Stimulated activated naive B cell treated with anti-CD40 and anti-IgM and Interleukin-4, amounts not matched to agents 10 μg/mL and 1 μg/mL and 100 μg/mL, for 72 hours (primary cell): ENCODE data around the gene APOBEC4.
"Not testable (repeated sequence)": the region's sequence is repeated elsewhere in the genome, so short reads cannot be mapped to it uniquely, and the experiment has no call there.

Experiments used
- ATAC-seq, 2 donors: fragments of 150-1000 bp; cut with Tn5 transposase; replicated peaks; 2 replicates each; pipeline ENCODE4 v1.10.0; 2021; ENCODE audit warnings: moderate library complexity in 1 of 2
- DNase-seq: peaks from one replicate; pipeline ENCODE4 v3.0.0; 2021
- H3K27ac Mint-ChIP-seq: one replicate; pipeline ENCODE4 v1.8.0; 2022; ENCODE audit warnings: mild to moderate bottlenecking, mixed read lengths
- H3K27me3 Mint-ChIP-seq, 2 donors: one replicate each; pipeline ENCODE4 v1.8.0; 2022; ENCODE audit warnings: mixed read lengths in 2 of 2
- H3K36me3 Mint-ChIP-seq, 2 donors: one replicate each; pipeline ENCODE4 v1.8.0; 2022; ENCODE audit warnings: mixed read lengths in 2 of 2, mild to moderate bottlenecking in 1 of 2
- H3K4me1 Mint-ChIP-seq, 2 donors: one replicate each; pipeline ENCODE4 v1.8.0; 2022; ENCODE audit warnings: mixed read lengths in 2 of 2, mild to moderate bottlenecking in 1 of 2
- H3K4me3 Mint-ChIP-seq, 2 donors: one replicate each; pipeline ENCODE4 v1.8.0; 2022; ENCODE audit warnings: mild to moderate bottlenecking in 2 of 2, mixed read lengths in 2 of 2, moderate library complexity in 1 of 2
- H3K9me3 Mint-ChIP-seq, 2 donors: one replicate each; pipeline ENCODE4 v1.8.0; 2022; ENCODE audit warnings: mixed read lengths in 2 of 2, mild to moderate bottlenecking in 1 of 2

APOBEC4 gene

DNA sequence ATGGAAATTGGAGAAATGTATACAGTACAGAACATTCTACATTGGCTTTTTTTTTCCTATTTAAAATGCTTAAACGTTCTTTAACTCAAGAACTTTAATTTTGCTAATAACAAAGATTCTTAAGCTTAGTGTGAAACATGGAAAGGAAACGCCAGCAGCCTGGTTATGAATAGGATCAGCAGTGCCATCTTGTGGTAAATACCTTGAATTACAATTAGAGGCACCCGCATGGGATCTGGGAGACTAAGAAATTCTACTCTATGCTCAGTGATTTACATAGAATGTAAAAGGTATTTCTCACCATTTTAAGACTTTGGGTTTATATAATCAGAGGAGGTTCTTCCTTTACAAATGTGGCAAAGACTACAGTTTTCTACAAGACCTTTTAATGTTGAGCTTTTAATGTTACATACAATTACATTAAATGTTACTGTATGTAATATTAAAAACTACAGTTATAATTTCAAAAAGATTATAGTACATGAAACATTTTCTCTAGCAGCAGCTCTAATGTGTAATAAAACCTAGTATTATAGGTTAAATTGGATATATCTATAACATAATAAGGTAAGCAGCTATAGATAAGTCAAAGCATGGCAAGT is 32.1 kb upstream of the APOBEC4 start:
- peaks cover 7 to 9% of the 10 kb centered on the region in 2 donors for H3K4me1 Mint-ChIP-seq
- no peaks in the 10 kb centered on the region for H3K9me3 Mint-ChIP-seq
- no peaks in the 10 kb centered on the region for H3K36me3 Mint-ChIP-seq
- H3K4me3 Mint-ChIP-seq: no peak overlapping the region
- ATAC-seq: peak; percentile 51 to 57
- no peak overlapping the region for H3K27ac Mint-ChIP-seq
- H3K27me3 Mint-ChIP-seq: peaks cover 9 to 13% of the 10 kb centered on the region in 2 donors
- DNase-seq: no peak

DNA sequence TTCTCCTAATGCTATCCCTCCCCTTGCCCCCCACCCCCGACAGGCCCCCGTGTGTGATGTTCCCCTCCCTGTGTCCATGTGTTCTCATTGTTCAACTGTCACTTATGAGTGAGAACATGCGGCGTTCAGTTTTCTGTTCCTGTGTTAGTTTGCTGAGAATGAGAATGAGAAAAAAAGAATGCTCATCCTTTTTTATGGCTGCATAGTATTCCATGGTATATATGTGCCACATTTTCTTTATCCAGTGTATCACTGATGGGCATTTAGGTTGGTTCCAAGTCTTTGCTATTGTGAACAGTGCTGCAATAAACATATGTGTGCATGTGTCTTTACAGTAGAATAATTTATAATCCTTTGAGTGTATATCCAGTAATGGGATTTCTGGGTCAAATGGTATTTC is 26.2 kb upstream of the APOBEC4 start:
- not testable (repeated sequence) for H3K4me1 Mint-ChIP-seq, ATAC-seq, H3K27ac Mint-ChIP-seq, DNase-seq, H3K36me3 Mint-ChIP-seq, H3K9me3 Mint-ChIP-seq, H3K4me3 Mint-ChIP-seq
- H3K27me3 Mint-ChIP-seq: peaks cover 9 to 26% of the 10 kb centered on the region in 2 donors

DNA sequence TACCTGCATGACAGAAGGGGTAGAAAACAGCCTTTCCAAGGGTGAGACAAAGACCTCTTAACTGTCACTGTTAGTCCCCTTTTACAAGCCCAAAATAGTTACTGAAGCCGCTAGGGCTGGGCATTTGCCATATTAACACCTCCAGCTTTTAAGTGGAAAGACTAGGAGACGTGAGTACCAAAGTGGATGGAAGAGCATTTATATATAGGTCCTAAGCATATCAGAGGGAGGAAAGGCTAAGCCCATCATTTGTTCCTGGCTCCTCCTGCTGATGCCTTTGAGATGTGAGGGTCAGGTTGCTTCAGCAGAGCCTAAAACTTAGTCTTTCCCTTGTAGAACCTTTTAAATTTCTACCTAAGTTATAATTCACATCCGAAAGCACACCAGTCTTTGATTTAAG is 25.7 kb upstream of the APOBEC4 start:
- ATAC-seq: no peak
- Mint-ChIP-seq H3K9me3 (peaks cover 0 to 2% of the 10 kb centered on the region in 2 donors), H3K27me3 (peaks cover 9 to 28% of the 10 kb centered on the region in 2 donors), H3K36me3 (peaks cover 0 to 2% of the 10 kb centered on the region in 2 donors), H3K4me3 (no peak overlapping the region), H3K4me1 (no peaks in the 10 kb centered on the region), H3K27ac (no peak overlapping the region)
- DNase-seq: no peak

DNA sequence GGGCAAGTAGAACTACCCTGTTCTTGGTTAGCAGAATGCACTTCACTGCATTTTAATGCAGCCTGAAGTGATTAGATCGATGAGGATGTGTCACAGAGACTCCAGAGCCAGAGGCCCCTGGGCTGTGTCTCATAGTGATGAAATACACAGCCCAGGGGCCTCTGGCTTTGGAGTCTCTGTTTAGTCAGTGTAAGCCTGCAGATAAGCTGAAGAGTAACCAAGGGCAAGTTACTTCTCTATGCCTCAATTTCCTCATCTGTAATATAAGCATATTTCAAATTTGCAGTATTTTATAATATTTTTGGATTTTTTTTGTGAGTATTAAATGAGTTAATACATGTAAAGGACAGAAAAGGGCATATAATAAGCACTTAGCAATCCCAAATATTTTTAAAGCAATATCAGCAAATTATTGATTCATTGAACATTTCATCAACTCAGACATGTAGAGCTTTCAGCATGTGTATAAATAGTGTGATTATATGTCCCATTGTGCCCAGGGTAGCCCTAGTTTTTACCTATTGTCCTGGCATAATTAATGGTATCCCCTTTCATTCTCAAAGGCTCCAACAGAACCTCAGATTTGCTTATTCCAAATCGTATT is 23.6 kb upstream of the APOBEC4 start:
- ATAC-seq (no peak), DNase-seq (no peak)
- Mint-ChIP-seq H3K4me3 (no peak overlapping the region), H3K27ac (no peak overlapping the region), H3K4me1 (no peaks in the 10 kb centered on the region), H3K36me3 (peaks cover 2 to 6% of the 10 kb centered on the region in 2 donors), H3K9me3 (peaks cover 0 to 2% of the 10 kb centered on the region in 2 donors), H3K27me3 (peaks cover 3 to 19% of the 10 kb centered on the region in 2 donors)

DNA sequence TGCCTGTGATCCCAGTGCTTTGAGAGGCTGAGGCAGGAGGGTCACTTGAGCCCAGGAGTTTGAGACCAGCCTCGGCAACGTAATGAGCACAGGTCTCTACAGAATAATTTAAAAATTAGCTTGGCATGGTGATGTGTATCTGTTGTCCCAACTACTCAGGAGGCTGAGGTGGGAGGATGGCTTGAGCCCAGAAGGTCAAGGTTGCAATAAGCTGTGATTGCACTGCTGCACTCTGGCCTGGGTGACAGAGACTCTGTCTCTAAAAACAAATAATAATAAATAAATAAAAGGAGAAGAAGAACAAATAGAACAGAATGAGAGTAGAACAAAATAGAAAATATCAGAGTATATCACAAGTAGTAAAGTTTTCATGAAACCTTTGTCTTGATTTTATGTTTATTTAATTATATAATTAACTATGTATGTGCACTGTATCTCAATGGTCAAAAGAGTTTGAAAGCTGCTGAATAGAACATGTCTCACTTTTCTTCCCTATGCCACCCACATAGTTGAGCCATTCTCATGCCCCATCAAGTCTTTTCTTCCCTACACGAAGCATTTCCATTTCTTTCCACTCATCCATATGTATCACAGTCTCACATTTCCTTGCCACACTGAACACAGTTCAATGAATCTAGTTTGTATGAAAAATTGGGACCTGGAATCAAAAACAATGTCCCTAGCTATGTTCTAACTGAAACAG is 22.9 kb upstream of the APOBEC4 start:
- DNase-seq: no peak
- peaks cover 3 to 19% of the 10 kb centered on the region in 2 donors for H3K27me3 Mint-ChIP-seq
- H3K4me3 Mint-ChIP-seq: no peak overlapping the region
- ATAC-seq: no peak
- H3K27ac Mint-ChIP-seq: no peak overlapping the region
- H3K9me3 Mint-ChIP-seq: peaks cover 0 to 2% of the 10 kb centered on the region in 2 donors
- peaks cover 2 to 6% of the 10 kb centered on the region in 2 donors for H3K36me3 Mint-ChIP-seq
- no peaks in the 10 kb centered on the region for H3K4me1 Mint-ChIP-seq

DNA sequence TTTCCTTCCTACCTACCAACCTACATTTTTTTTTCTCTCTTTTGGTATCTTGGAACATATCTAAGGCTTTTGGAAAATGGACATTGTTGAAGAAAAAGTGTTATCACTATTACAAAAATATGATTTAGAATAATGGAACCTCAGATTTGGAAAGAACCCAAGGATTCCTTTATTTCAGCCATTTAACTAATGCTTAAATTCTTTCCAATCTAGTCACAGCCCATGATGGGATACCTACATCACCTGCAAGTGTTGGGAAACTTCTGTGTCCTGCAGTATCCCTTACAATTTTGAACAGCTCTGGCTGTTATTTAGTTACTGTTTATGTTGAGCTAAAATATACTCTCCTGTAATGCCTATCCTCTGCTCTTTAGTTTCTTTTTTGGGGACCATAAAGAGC is 22.3 kb upstream of the APOBEC4 start:
- H3K36me3 Mint-ChIP-seq: peaks cover 2 to 12% of the 10 kb centered on the region in 2 donors
- no peak for DNase-seq
- no peak for ATAC-seq
- no peaks in the 10 kb centered on the region for H3K4me1 Mint-ChIP-seq
- H3K27me3 Mint-ChIP-seq: peaks cover 8 to 19% of the 10 kb centered on the region in 2 donors
- H3K27ac Mint-ChIP-seq: no peak overlapping the region
- peaks cover 6 to 9% of the 10 kb centered on the region in 2 donors for H3K9me3 Mint-ChIP-seq
- no peak overlapping the region for H3K4me3 Mint-ChIP-seq

DNA sequence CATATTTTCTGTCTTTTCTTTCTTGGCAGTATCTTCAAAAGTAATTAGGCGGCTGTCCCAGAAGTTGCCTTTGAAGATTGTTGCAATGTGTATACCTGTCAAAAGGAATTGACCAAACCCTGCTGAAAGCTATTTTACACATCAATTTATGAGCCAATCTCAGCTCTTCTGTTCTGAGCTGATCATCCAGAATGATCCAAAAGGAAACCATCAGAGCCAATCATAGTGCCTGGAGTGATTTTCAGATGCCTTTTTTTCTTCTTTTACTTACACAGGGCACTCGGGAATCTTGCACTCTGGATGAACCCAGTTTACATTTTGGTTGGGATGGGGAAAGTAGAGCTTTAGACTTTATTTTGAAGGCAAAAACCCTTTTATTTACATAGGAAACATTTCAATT is 21.8 kb upstream of the APOBEC4 start:
- no peak for ATAC-seq
- Mint-ChIP-seq H3K4me3 (no peak overlapping the region), H3K27me3 (peaks cover 8 to 19% of the 10 kb centered on the region in 2 donors), H3K4me1 (no peaks in the 10 kb centered on the region), H3K27ac (no peak overlapping the region), H3K36me3 (peaks cover 0 to 12% of the 10 kb centered on the region in 2 donors), H3K9me3 (peaks cover 6 to 10% of the 10 kb centered on the region in 2 donors)
- no peak for DNase-seq

DNA sequence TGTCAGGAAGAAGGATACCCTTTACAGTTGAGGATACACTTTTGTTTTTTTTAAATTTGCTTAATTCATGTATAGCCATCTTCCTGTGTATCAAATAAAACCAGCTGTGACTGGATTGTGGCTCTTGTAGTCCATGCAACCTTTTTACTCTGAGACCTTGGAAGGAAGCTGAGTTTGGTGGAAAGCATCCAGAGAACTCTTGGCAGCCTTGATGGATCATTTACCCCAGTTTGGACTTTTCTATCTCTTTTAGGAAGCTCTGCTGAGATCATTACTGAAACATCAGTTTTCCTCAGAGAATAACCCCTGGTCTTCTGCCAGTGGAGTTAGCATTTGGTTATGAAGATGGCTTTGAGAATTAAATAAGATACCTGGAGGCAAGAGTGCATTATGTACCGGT is 21.2 kb upstream of the APOBEC4 start:
- Mint-ChIP-seq H3K36me3 (peaks cover 0 to 12% of the 10 kb centered on the region in 2 donors), H3K9me3 (peaks cover 6 to 7% of the 10 kb centered on the region in 2 donors), H3K27me3 (peaks cover 8 to 19% of the 10 kb centered on the region in 2 donors), H3K4me1 (no peaks in the 10 kb centered on the region), H3K27ac (no peak overlapping the region), H3K4me3 (no peak overlapping the region)
- DNase-seq: no peak
- ATAC-seq: no peak

DNA sequence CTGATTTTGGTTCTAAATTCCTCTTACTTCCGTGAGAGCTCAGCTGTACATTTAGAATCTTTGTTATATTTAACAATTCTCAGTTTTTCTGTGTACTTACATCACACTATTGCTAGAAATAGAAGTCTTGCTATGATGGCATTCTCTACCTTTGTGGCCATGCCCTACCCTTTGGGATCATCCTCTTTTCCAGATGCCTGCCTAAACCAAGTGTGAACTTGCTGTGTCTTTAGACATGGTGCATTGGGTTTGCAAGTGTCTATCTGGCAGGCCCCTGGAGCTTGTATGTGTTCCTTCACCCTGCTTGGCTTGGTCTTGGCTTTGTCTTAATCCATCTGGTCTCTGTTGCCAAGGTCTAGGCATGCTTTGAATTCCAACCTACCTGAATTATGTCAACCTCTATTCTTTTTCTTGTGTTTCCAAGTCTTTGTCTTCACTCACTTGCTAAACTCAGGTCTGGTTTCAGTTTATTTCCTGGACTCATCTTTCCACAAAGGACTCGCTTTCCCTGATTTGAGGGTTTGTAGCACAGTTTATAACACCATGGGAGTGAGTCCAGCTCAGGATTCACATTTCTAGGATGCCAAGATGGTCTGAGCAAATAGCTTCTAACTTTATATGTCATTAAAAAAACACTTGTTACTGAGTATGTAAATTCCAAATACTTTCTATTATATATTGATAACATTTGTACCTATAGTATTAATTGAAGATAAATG is 20.6 kb upstream of the APOBEC4 start:
- H3K27ac Mint-ChIP-seq: no peak overlapping the region
- H3K4me1 Mint-ChIP-seq: no peaks in the 10 kb centered on the region
- no peak overlapping the region for H3K4me3 Mint-ChIP-seq
- peaks cover 8 to 19% of the 10 kb centered on the region in 2 donors for H3K27me3 Mint-ChIP-seq
- H3K36me3 Mint-ChIP-seq: peaks cover 0 to 12% of the 10 kb centered on the region in 2 donors
- DNase-seq (no peak), ATAC-seq (no peak)
- peaks cover 6 to 7% of the 10 kb centered on the region in 2 donors for H3K9me3 Mint-ChIP-seq

DNA sequence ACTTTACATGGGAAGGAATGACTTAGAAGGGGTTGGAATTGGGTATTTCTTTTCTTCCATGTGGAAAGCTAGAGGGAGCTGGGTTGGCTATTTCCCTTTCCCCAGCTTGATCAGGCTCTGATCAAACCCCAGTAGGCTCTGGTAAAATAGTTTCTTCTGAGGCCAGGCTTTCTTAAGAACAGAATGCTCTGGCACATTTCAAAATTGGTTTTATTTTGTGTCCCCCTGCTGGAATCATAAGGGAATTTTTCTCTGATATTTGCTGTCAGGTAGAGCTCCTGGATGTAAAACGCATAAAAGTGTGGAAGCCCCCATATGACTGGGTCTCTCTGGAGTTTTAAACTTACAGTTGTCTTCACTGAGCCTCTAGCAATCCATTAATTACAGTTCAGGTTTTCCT is 17.1 kb upstream of the APOBEC4 start:
- Mint-ChIP-seq H3K27ac (no peak overlapping the region), H3K27me3 (peaks cover 5 to 11% of the 10 kb centered on the region in 2 donors), H3K9me3 (peaks cover 6 to 7% of the 10 kb centered on the region in 2 donors), H3K36me3 (peaks cover 0 to 12% of the 10 kb centered on the region in 2 donors), H3K4me1 (no peaks in the 10 kb centered on the region), H3K4me3 (no peak overlapping the region)
- no peak for DNase-seq
- ATAC-seq: no peak

DNA sequence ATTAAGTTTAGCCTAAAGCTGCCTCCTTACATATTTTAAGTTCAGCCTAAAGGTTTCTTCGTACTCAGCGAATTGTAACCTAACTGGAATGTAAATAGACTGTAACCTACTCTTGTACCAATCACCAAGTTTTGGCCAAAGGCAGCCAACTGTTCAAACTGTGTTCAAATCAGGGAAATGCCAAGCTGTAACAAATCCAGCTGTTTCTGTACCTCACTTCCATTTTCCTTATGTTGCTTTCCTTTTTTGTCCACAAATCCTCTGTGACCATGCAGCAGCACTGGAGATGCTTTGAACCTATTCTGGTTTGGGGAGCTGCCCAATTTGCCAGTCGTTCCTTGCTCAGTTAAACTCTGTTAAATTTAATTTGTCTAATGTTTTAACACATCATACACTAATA is 3.2 kb upstream of the APOBEC4 start:
- H3K4me3 Mint-ChIP-seq: no peak overlapping the region
- H3K9me3 Mint-ChIP-seq: no peaks in the 10 kb centered on the region
- ATAC-seq: no peak
- H3K36me3 Mint-ChIP-seq: no peaks in the 10 kb centered on the region
- H3K27me3 Mint-ChIP-seq: peaks cover 6 to 15% of the 10 kb centered on the region in 2 donors
- H3K4me1 Mint-ChIP-seq: peaks cover 2 to 8% of the 10 kb centered on the region in 2 donors
- H3K27ac Mint-ChIP-seq: no peak overlapping the region
- no peak for DNase-seq

DNA sequence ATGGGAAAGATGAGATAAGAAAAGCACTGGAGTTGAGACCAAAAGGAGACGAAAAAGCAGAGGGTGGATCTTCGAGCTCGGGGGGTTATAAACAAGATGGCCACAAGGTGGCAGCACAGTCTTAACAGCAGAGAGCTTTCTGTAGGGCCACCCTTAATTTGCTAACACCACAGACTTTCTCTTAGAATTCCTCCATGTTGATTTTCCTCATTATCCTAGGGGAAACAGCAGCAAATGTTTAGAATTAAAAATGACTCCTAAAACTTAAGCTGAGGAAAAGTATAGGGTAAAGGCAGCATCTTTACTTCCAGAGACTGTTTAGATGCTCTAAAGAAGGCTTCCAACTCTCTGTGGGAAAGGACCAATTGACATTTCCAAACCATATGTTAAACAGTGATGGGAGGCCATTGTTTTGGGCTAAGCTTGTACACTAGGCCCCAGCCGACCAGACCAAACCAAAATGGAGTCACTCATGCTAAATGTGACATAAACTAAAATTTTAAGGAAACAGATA is 2.5 kb upstream of the APOBEC4 start:
- H3K9me3 Mint-ChIP-seq: no peaks in the 10 kb centered on the region
- peaks cover 7 to 10% of the 10 kb centered on the region in 2 donors for H3K27me3 Mint-ChIP-seq
- peaks cover 2 to 8% of the 10 kb centered on the region in 2 donors for H3K4me1 Mint-ChIP-seq
- no peak overlapping the region for H3K27ac Mint-ChIP-seq
- ATAC-seq (peak; percentile 78 to 89), DNase-seq (peak; percentile 46)
- no peaks in the 10 kb centered on the region for H3K36me3 Mint-ChIP-seq
- H3K4me3 Mint-ChIP-seq: no peak overlapping the region

DNA sequence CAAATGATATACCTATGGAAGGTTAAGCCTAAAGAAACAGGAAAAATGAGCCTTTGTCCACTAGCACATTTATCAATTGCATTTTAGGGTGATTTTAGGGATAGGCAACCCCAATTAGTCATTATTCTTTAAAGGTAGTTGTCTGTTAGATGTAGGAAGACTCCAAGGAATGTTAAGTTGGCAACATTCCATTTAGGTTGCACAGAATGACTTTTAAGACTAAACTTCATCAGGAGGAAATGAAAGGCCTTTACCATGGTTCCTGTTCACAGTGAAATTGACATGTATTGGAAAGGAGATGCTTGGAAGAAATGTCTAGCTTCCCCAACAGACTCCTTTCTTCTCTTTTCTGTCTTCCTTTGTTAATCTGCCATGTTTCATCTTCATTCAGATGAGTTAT is 1.6 kb upstream of the APOBEC4 start:
- Mint-ChIP-seq H3K36me3 (no peaks in the 10 kb centered on the region), H3K4me1 (peaks cover 2 to 8% of the 10 kb centered on the region in 2 donors), H3K4me3 (no peak overlapping the region), H3K27me3 (peaks cover 7 to 8% of the 10 kb centered on the region in 2 donors), H3K9me3 (no peaks in the 10 kb centered on the region), H3K27ac (no peak overlapping the region)
- DNase-seq (no peak), ATAC-seq (no peak)

DNA sequence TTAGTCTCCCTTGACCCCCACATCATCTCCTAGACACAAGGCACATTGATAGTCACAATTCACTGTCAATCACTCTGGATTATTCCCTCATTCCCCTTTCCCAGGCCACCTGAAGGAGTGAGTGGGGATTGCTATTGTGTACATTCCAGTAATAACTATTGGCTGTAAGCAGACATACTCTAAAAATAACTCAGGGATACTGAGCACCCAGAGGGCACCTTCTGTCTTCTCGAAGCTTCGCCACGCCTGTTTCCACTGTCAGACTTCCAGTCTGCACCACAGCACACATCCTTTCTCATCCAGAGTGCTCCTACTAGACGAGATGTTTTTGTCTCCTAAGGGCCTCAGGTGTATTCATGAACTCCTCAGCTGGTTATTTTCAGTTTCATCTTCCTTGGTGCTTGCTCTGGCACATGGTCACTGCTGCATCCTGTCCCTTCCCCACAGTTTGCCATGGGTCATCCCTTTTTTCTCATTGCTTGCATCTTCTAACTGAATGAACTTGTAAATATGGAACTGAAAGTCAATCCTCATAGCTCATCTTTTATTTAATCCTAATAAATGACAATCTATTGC is 848 bp upstream of the APOBEC4 start:
- no peak overlapping the region for H3K27ac Mint-ChIP-seq
- ATAC-seq: no peak
- H3K4me3 Mint-ChIP-seq: no peak overlapping the region
- peaks cover 2 to 8% of the 10 kb centered on the region in 2 donors for H3K4me1 Mint-ChIP-seq
- DNase-seq: no peak
- no peaks in the 10 kb centered on the region for H3K9me3 Mint-ChIP-seq
- no peaks in the 10 kb centered on the region for H3K36me3 Mint-ChIP-seq
- peaks cover 7 to 8% of the 10 kb centered on the region in 2 donors for H3K27me3 Mint-ChIP-seq
